SH-SY5Y (cell line): ENCODE measurements around the gene MAGEF1.
A peak's percentile ranks its signal among the peaks of the same experiment; 100 is the strongest.

Experiments used
- GATA2 ChIP-seq: IDR thresholded peaks from 2 replicates; pipeline ENCODE4 v1.6.1; 2011; ENCODE audit warnings: mild to moderate bottlenecking, low read depth, low read length
- GATA3 ChIP-seq: IDR thresholded peaks from 2 replicates; pipeline ENCODE4 v1.6.1; 2011; ENCODE audit warnings: low read depth, mild to moderate bottlenecking, low read length, moderate library complexity

MAGEF1 gene

GRCh38 chr3:184737641-184738505 is 26.0 kb upstream of the MAGEF1 start:
- no peak for TF ChIP-seq GATA3
- no peak for TF ChIP-seq GATA2

GRCh38 chr3:184737063-184737462 is 25.2 kb upstream of the MAGEF1 start:
- TF ChIP-seq GATA3: no peak
- TF ChIP-seq GATA2: no peak

- TF ChIP-seq GATA3: no peak
- TF ChIP-seq GATA2: no peak
These were observed 23.2 kb upstream of the MAGEF1 start for GRCh38 chr3:184734903-184735701.

GRCh38 chr3:184733971-184734608 is 22.2 kb upstream of the MAGEF1 start:
- TF ChIP-seq GATA2 (peak; percentile 15; the same call in 1 of the 2 replicates), GATA3 (no peak)

- TF ChIP-seq GATA2 (no peak), GATA3 (no peak)
These were observed 21.3 kb upstream of the MAGEF1 start for GRCh38 chr3:184733181-184733580.

GRCh38 chr3:184731786-184732537 is 20.1 kb upstream of the MAGEF1 start:
- TF ChIP-seq GATA3 (no peak), GATA2 (no peak)

GRCh38 chr3:184730924-184731323 is 19.1 kb upstream of the MAGEF1 start:
- no peak for TF ChIP-seq GATA3
- TF ChIP-seq GATA2: no peak

GRCh38 chr3:184728010-184728527 is 16.2 kb upstream of the MAGEF1 start:
- TF ChIP-seq GATA3 (no peak), GATA2 (no peak)

- TF ChIP-seq GATA2 (no peak), GATA3 (no peak)
These were observed 15.6 kb upstream of the MAGEF1 start for GRCh38 chr3:184727357-184728009.

- TF ChIP-seq GATA3: no peak
- TF ChIP-seq GATA2: no peak
These were observed 14.6 kb upstream of the MAGEF1 start for GRCh38 chr3:184726497-184726896.

- no peak for TF ChIP-seq GATA3
- no peak for TF ChIP-seq GATA2
These were observed 13.4 kb upstream of the MAGEF1 start for GRCh38 chr3:184725176-184725719.

GRCh38 chr3:184724699-184725098 is 12.8 kb upstream of the MAGEF1 start:
- TF ChIP-seq GATA3 (no peak), GATA2 (no peak)

- TF ChIP-seq GATA3: no peak
- no peak for TF ChIP-seq GATA2
These were observed 7.8 kb upstream of the MAGEF1 start for GRCh38 chr3:184719709-184720108.

- TF ChIP-seq GATA2: no peak
- no peak for TF ChIP-seq GATA3
These were observed 6.6 kb upstream of the MAGEF1 start for GRCh38 chr3:184718431-184718830.
